RWPE2 (cell line): ENCODE results near the gene ZC3H18.
A peak's percentile ranks its signal among the peaks of the same experiment; 100 is the strongest.

Experiments
- ATAC-seq: fragments of 200-7000 bp; cut with Tn5 transposase; 3 replicates; pipeline ENCODE4 v1.9.1; 2021; ENCODE audit warnings: low read depth
- DNase-seq: peaks from one replicate; pipeline ENCODE4 v3.0.0-alpha.2; 2020; ENCODE audit warnings: low spot score
- H3K27ac ChIP-seq: fragments of 450-650 bp; 2 replicates; pipeline ENCODE4 v1.5.1; 2017; ENCODE audit warnings: mild to moderate bottlenecking; ENCODE audit not compliant: poor library complexity, severe bottlenecking
- H3K27me3 ChIP-seq: fragments of 250-450 bp; sonication (Bioruptor Pico); 2 replicates; pipeline ENCODE4 v1.5.1; 2021; ENCODE audit warnings: mild to moderate bottlenecking, moderate library complexity; ENCODE audit not compliant: insufficient read depth, poor library complexity, severe bottlenecking
- H3K36me3 ChIP-seq: fragments of 250-450 bp; sonication (Bioruptor Pico); 2 replicates; pipeline ENCODE4 v1.5.1; 2020; ENCODE audit warnings: low read depth, mild to moderate bottlenecking, moderate library complexity
- H3K4me1 ChIP-seq: fragments of 250-450 bp; sonication (Bioruptor Pico); 2 replicates; pipeline ENCODE4 v1.5.1; 2021; ENCODE audit warnings: mild to moderate bottlenecking, moderate library complexity; ENCODE audit not compliant: insufficient read depth, poor library complexity, severe bottlenecking
- H3K4me3 ChIP-seq: fragments of 250-450 bp; sonication (Bioruptor Pico); 2 replicates; pipeline ENCODE4 v1.5.1; 2021; ENCODE audit warnings: mild to moderate bottlenecking, moderate library complexity; ENCODE audit not compliant: severe bottlenecking
- H3K9me3 ChIP-seq: fragments of 250-450 bp; sonication (Bioruptor Pico); 2 replicates; pipeline ENCODE4 v1.5.1; 2021; ENCODE audit warnings: mild to moderate bottlenecking, moderate library complexity; ENCODE audit not compliant: severe bottlenecking
- TF ChIP-seq, protein P1 (sequence below): fragments of 450-650 bp; IDR thresholded peaks from one replicate; pipeline ENCODE4 v1.5.1; 2017; ENCODE audit warnings: mild to moderate bottlenecking, moderate library complexity; ENCODE audit not compliant: poor library complexity, severe bottlenecking

Gene ZC3H18

DNA sequence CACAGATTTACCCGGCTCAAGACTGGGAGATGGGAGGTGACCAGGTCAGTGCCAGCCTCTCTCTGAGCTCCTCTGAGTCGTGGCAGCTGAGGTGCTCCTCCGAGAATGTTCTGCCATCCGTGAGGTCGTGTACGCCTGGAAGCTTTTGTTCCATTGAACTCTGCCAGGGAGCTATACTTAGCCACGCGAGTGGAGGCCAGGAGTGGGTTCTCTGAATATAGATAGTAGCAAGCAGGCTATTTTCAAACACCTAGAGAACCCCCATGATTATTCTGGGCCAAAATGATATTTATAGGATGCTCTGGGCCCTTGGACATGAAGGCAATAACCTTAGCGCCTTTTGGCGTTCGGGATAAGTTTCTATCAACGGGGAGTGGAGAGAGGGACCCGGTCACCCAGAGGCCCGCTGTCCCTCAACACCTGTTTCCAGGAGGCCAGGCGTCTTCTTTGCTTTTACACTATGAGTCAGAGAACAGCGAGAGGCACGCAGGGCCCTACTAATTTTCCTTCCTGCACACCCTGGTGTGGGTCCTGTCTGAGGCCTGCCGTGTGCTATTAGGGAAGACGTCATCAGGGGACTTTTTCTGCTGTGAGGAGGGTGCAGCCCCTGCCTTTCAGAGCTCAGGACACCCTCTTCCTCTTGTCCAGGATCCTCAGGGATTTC is 103.6 kb downstream of the ZC3H18 start:
- no peak overlapping the region for H3K27ac ChIP-seq
- no peaks in the 10 kb centered on the region for H3K9me3 ChIP-seq
- no peaks in the 10 kb centered on the region for H3K36me3 ChIP-seq
- no peak overlapping the region for H3K4me3 ChIP-seq
- no peaks in the 10 kb centered on the region for H3K4me1 ChIP-seq
- DNase-seq (no peak), ATAC-seq (no peak)
- H3K27me3 ChIP-seq, result peaks cover 11% of the 10 kb centered on the region
- TF ChIP-seq, protein P1, sequence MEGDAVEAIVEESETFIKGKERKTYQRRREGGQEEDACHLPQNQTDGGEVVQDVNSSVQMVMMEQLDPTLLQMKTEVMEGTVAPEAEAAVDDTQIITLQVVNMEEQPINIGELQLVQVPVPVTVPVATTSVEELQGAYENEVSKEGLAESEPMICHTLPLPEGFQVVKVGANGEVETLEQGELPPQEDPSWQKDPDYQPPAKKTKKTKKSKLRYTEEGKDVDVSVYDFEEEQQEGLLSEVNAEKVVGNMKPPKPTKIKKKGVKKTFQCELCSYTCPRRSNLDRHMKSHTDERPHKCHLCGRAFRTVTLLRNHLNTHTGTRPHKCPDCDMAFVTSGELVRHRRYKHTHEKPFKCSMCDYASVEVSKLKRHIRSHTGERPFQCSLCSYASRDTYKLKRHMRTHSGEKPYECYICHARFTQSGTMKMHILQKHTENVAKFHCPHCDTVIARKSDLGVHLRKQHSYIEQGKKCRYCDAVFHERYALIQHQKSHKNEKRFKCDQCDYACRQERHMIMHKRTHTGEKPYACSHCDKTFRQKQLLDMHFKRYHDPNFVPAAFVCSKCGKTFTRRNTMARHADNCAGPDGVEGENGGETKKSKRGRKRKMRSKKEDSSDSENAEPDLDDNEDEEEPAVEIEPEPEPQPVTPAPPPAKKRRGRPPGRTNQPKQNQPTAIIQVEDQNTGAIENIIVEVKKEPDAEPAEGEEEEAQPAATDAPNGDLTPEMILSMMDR, result no peak

DNA sequence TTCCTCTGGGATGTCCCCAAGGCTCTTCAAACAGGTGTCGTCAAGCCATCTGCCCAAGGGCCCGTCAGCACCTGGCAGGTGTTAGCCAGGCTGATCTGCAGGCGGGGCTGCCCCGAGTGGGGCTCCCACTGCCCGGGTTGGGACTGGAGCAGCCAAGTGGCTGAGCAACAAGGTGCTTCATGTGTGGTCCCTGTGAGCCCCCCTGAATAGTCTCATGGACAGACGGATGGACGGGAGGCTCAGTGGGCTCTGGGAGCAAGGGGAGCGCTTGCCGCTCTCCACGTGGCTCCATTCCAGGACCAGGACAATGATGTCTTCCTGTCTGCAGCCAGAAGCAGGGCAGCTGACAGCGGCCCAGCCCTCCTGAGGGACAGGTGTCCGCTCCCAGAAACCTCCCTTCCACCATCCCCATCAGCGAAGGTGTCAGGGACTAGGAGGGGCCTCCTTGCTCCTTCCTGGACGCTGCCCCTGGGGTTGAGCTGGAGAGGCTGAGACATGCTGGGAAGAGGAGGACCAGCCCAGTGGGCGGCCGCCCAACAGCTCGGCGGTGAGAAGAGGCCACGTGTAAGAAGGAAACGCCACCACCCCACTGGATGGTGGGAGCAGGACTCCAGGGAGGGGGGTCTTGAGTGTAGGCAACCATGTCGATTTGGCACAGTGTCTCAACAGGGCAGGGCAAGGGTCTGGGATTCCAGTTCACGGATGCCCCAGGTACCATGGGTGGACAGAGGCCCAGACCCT is 106.5 kb downstream of the ZC3H18 start:
- no peak for ATAC-seq
- Histone ChIP-seq H3K27me3 (peaks cover 11% of the 10 kb centered on the region), H3K4me3 (no peak overlapping the region), H3K36me3 (no peaks in the 10 kb centered on the region), H3K9me3 (no peaks in the 10 kb centered on the region), H3K27ac (no peak overlapping the region), H3K4me1 (peaks cover 5% of the 10 kb centered on the region)
- DNase-seq, result no peak
- TF ChIP-seq, protein P1, result no peak

DNA sequence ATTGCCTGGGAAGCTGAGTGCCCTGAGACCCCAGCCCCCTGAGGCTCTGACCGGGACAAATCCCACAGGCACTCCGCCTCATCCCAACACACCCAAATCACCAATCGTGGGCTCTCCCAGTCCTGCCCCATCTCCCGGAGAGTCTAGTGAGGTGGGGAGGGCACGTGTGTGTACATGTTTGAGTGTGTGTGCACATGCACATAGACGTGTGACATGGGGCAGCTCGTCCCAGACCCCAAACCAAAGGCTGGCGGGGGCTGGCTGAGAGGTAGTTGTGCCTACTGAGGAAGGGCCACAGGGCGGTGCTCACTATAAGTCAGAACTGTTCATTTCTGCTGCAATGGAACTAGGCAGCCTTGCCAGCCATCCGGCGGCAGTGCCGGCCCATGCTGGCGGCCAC is 107.5 kb downstream of the ZC3H18 start:
- DNase-seq (peak; percentile 51), ATAC-seq (0 out of 3 replicates have a peak, but pooled peaks have one; percentile 2)
- H3K27ac ChIP-seq, result no peak overlapping the region
- H3K36me3 ChIP-seq, result no peaks in the 10 kb centered on the region
- peaks cover 5% of the 10 kb centered on the region for H3K4me1 ChIP-seq
- no peak overlapping the region for H3K4me3 ChIP-seq
- no peaks in the 10 kb centered on the region for H3K9me3 ChIP-seq
- peaks cover 11% of the 10 kb centered on the region for H3K27me3 ChIP-seq
- TF ChIP-seq, protein P1, result no peak

DNA sequence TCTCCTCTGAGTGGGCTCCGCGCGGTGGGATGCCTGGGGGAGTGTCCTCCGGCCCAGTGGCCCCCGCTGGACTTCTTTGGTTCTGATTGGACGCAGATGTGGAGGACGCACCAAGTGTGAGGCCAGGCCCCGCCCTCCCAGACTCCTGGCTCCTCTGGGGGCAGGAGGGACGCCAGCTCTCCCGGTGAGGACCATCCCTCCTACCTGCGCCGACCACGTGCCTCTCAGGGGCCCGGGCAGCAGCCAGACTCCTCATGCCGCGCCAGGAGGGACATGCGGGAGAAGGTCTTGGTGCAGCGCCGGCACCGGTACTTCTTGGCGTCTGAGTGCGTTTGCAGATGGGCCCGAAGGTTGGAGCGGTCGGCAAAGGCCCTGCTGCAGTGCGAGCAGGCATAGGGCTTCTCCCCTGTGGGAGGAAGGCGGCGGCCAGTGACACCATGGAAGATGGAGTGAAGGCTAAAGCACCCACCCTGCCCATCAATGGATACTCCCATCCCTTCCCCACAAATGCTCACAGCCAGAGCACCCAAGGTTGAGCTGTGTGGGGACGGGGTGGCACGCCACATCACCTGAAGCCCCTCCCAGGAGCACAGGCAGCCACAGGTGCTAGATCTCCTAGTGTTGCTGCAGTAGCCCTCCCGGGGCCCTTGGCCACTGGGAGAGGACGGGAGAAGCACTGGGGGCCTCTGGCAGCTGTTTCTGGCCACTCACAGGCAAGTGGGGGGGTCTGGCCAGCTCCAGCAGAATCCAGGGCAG is 108.2 kb downstream of the ZC3H18 start:
- Histone ChIP-seq H3K4me3 (no peak overlapping the region), H3K9me3 (no peaks in the 10 kb centered on the region), H3K27ac (no peak overlapping the region), H3K36me3 (no peaks in the 10 kb centered on the region), H3K4me1 (peaks cover 5% of the 10 kb centered on the region), H3K27me3 (peaks cover 11% of the 10 kb centered on the region)
- DNase-seq (peak; percentile 65), ATAC-seq (peak; percentile 8; the same call in 1 of the 3 replicates)
- TF ChIP-seq, protein P1, result no peak
